Activated CD4-positive, alpha-beta T cell treated with anti-CD3 and anti-CD28 coated beads, Interleukin-2, Interleukin-4, amounts not matched to agents 100 ng/mL and 50 ng/mL, durations not matched to agents 16 hours and 8 hours (primary cell): Measurements from ENCODE around the gene EFCAB12.
"Not testable (repeated sequence)": the region's sequence is repeated elsewhere in the genome, so short reads cannot be mapped to it uniquely, and the experiment has no call there.

Experiments
- DNase-seq: peaks from one replicate; pipeline ENCODE4 v3.0.0-alpha.2; 2020; ENCODE audit warnings: low spot score

The EFCAB12 gene

DNA sequence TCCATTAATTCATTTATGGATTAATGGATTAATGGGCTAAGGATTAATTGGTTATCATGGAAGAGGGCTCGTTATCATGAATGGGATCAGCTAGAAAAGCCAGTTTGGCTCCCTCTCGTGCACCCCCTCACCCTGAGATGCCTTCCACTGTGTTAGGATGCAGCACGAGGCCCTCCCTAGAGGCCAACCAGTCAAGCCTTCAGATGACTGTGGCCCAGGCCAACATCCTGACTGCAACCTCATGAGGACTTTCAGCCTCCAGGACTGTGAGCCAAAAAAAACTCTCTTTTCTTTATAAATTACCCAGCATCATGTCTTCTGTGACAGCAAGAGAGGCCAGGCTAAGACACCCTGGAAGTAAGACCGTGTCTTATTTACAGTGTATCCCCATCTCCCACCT lies 9.0 kb downstream of the EFCAB12 start:
- no peak for DNase-seq

DNA sequence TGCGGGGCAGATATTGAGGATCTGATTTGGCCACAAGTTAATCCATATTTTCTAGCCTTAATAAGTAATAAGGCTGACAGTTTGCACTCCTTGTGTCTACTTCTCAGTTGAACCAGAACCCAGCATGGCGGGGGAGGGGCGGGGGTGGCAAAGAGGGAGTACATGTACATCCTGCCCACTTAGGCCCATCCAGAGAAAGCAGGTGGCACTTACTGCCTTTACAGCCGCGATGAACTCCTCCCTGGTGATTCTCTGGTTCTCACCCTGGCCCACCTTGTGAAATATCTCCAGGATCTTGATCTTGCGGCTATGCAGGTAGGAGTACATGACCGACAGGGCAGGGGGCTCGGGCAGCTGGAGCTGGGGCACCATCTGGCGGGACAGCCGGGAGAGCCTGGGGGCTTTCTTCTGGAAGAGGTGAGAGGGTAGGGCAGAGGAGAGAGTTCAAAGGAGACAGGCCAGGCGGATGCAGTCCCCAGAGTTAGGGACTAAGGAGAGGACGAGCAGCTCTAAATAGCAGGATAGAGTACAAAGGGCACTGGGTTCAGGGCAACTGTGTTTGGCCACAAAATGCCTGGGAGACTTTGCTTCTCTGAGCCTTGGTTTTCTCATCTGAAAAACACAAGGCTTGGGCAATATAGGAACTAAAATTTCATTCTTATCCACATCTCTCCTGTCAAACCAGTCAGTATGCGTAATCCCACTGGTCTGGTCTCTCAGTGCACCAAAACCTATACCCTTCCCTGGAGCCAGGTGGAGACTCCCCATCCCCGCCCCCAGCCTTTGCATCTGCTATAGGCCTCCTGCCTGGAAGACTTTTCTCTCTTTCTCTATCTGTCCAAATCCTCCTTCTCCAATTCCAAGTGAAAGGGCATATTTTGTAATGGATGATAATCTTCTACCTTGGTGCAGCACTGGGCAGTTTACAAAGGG lies 10.1 kb downstream of the EFCAB12 start:
- DNase-seq: no peak

DNA sequence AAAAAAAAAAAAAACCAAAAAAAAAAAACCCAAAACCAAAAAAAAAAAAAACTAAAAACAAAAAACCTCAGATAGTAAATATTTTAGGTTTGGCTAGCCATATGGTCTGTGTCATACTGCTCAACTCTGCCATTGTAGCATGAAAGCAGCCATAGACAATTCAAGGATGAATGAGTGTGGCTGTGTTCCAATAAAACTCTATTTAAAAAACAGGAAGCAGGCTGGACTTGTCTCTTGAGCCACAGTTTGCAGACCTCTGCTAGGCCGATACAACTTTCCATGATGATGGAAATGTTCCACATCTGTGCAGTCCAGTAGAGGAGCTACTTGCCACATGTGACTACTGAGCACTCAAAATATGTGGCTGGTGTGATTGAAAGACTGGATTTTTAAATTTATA lies 11.1 kb downstream of the EFCAB12 start:
- DNase-seq: no peak

DNA sequence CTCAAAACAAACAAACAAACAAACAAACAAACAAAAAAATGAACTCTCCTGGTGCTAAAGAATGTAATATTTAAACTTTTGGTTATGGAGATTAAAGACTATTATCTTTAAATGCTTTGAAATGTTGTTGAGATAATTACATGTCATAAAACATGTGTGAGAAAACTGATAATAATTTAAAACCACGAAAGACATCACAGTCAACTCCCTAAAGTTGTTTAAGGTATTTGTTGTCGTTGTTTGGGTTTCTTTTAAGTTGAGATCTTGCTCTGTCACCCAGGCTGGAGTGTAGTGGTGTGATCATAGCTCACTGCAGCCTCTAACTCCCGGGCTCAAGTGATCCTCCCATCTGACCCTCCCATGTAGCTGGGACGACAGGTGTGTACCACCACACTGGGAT lies 12.0 kb downstream of the EFCAB12 start:
- no peak for DNase-seq

DNA sequence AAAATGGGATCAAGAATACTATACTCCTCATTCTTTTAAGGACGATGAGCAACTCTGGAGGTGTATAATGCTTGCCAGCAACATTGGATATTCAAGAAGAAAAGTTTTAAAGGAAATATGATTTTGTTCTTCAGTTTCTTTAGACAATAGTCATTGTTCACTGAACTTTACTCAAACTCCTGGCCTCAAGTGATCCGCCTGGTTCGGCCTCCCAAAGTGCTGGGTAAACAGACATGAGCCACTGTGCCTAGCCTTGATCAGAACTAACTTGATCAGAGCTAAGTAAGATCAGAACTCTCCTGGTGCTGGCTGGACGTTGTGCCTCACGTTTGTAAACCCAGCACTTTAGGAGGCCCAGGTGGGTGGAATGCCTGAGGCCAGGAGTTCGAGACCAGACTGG lies 12.6 kb downstream of the EFCAB12 start:
- no peak for DNase-seq

DNA sequence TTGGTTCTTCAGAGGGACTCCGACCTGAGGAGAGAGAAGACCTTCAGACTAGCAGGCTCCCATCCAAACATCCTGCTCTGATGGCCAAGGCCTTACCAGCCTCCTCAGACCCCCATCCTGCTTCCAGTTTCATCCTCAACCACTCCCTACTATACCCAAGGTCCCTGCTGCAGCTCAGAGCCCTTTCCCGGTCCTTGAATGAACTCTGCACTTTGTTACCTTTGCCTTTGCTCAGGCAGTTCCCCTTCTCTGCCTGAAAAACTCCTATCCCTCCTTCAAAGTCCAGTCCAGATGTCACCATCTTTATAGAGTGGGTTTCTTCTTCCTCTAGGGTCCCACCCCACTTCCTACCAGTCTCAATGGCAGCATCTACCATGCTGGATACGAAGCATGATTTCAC lies 13.1 kb downstream of the EFCAB12 start:
- no peak for DNase-seq

DNA sequence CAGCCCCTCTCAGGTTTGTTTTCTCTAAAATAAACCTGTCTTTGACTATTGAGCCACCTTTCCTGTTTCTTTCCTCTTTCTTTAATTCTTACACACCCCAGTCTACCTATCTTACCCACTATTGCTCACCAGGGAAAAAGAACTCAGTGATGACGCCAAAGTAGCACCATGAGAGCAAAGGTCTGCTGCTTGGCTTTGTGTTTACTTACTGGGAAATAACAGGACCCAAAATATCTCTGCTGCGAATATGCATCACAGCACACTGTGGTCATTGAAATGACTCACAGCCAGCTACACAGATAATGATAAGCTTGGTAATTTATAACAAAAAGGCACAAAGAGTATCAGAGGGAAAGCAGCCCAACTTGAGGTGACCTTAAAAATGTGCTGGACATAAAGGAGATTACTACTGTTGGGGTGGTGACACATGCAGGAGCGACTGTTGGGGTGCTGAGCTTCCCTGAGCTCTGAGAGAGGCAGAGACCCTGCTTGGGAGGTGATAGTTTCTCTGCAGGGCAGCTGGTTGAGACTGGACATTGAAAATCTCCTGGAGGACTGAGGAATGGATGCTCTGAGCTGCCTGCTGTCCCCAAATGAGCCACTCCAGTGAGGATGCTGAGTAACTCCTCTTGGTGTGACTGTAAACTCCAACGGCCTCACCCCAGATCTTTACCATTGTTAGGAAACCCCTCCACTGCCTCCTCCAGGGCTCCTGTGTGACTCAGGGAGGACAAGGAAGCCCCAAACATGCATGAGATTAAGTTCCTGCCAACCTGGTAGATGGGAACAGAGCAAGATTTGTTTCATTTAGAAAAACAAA lies 14.5 kb downstream of the EFCAB12 start:
- no peak for DNase-seq

DNA sequence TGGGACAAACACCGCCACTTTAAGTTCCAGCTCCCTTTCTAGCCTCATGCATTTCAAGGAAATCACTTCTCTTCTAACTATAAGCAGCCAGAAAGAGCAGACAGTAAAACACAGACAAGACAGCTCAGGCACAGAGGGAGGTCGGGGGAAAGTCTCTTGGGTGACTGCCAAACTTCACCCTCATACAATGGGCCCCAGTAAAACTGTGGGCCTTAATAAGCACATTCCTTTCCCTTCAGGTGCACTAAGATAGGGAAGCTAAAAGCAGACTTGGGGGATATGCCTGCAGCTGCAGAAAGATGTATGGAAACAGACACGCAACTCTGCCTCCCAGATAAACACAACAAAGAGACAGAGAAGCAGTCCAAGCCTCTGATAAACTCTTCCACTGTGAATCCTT lies 15.2 kb downstream of the EFCAB12 start:
- not testable (repeated sequence) for DNase-seq

DNA sequence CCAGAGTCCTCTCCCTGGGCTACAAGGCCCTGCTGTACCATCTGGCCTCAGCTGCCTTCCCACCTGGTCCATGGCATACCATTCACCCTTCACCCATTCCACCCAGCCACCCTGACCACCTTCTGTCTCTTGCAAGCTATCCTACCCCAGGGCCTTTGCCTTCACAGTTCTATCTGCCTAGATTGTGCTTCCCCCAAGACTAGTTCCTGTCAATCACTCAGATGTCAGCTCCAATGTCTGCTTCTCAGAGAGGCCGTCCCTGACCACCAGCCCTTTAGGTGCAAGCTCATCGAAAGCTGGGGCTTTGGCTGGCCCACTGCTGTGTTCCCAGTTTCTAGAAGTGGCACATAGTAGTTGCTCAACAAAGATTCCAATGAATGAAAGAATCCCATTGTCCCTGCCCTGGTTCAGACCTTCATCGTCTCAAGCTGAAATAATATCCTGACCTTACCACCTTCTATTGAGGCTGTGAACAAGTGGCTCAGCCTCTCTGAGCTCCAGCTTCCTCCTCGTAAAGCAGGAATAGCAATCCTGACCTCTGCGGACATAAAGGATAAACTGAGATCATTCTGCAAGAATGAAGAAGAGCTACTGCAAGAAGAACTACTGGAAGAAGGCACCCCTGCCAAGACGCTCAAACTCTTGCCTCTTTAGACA lies 15.8 kb downstream of the EFCAB12 start:
- no peak for DNase-seq

DNA sequence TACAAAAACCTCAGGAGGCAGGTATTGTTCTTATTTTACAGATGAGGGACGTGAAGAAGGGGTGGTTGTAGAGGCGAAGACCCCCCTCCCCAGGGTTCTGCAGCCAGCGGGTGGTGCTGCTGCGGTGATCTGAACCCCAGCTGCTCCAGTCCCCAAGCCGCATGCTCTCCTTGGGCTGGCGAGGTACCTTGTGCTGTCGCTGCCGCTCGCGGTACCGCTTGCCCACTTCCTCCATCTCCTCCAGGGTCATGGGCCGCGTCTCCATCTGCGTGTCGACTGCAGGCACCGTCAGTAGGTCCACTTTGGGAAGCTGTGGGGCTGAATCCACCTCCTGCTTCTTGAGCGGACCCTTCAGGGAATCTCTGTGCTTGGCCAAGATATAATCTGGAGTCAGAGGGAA lies 17.5 kb downstream of the EFCAB12 start:
- DNase-seq: no peak

DNA sequence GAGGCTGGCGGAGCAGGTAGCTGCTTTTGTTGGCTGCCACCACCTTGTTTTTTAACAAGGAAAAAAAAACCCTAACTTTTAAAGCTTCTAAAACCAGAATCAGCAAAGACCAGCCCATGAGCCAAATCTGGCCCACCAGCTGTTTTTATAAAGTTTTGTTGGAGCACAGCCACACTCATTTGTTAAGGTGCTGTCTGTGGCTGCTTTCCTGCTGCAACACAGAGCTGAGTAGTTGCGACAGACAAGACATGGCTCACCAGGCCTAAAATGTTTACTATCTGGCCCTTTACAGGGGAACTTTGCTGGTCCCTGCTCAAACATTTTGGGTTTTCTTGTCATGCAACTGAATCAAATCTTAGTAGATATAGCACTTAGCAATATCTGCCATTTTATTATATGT lies 18.9 kb downstream of the EFCAB12 start:
- DNase-seq: no peak

DNA sequence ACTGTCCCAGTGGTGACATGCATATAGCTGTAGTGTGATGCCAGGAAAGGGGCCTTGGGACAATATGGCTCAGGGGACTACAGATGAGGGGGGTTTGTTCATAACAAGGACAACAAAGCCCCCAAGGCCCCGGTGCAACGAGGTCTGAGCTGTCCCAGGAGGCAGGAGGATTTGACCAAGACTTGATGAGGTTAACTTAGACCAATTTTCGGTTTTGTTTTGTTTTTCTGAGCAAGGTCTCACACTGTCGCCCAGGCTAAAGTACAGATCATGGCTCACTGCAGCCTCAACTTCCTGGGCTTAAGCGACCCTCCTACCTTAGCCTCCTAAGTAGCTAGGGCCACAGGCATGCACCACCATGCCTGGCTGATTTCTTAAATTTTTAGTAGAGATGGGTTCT lies 23.8 kb downstream of the EFCAB12 start:
- DNase-seq: no peak

DNA sequence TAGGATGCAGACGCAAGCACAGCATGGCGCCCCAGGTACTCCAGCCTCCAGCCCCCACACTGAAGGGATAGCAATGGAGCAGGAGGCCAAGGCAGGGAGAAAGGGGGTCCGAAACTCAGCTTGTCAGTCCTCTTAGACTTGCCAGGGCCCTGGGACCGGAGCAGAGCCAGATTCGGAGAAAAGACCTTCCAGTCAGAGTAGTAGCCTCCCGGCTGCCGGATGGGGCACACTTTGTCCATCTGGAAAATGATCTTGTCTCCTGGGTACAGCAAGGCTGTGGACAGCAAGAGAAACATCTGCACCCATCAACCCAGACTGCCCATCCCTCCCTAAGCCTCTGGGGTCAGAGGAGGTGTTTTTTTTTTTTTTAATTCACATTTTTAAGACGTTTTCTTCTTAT lies 24.3 kb downstream of the EFCAB12 start:
- DNase-seq: no peak

DNA sequence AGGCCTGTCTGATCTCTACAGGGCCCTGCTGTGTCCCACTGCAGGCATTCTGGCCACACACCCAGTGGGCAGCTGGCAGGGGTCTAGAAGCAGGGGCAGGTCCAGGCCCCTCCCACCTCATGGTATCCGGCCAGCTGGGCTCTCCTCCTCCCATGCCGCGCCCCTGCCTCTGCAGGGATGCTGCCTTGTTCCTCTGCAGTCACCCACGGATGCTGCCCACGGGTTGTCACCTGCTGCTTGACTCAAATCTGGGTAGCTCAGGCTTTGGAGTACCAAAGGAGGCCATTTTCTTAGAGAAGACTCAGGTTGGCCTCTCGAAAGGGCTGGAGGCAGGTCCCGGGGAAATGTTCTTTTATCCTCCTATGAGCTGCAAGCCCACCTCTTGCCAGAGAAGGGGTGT lies 25.0 kb downstream of the EFCAB12 start:
- DNase-seq: no peak

DNA sequence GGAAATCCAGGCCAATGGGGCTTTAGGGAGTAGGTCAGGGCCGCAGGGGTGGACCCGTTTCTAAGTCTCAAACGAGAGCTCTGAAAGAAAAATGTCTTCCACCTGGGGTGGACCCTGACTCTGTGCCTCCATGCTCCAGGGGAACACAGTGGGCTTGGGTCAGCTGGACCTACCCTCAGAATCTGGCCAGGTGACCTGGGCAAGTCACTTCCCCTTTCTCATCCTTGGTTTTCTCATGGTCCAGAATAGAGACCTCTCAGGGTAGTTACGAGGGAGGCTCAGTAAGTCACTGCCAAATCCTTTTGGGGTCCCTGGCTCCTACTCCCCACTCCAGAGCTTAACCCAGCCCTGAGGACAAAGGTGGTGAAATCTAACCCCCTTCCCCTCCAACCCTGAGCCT lies 25.8 kb downstream of the EFCAB12 start:
- DNase-seq: no peak

DNA sequence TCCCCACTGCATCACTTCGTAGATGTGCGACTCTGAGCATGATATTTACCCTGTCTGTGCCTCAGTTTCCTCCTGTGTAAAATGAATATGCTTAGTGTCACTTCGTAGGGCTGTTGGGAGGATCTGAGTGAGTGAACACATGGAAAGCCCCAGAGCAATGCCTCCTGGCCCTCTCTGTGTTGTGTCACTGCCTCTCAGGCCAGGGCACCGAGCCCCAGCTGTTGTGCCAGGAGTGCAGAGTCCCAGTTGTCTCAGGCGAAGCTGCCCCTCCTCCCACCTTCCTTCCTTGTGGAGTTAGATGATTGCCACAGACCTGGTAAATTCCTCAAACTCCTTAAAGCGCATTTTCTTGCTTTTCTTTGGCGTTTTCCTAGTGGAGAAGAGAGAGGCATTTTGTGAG lies 26.2 kb downstream of the EFCAB12 start:
- DNase-seq: no peak

DNA sequence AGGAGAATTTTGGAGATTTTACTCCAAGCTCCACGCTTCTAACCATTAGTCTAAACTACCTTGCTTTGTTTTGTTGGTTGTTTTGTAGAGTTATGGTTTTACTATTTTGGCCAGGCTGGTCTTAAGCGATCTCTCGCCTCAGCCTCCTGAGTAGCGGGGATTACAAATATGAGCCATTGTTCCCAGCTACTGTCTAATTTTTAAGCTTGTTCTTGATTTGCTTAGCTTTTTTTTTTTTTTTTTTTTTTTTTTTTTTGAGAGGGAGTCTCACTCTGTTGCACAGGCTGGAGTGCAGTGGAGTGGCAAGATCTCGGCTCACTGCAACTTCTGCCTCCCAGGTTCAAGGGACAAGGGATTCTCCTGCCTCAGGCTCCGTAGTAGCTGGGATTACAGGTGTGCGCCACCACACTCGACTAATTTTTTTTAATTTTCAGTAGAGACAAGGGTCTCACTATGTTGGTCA lies 28.5 kb downstream of the EFCAB12 start:
- no peak for DNase-seq

DNA sequence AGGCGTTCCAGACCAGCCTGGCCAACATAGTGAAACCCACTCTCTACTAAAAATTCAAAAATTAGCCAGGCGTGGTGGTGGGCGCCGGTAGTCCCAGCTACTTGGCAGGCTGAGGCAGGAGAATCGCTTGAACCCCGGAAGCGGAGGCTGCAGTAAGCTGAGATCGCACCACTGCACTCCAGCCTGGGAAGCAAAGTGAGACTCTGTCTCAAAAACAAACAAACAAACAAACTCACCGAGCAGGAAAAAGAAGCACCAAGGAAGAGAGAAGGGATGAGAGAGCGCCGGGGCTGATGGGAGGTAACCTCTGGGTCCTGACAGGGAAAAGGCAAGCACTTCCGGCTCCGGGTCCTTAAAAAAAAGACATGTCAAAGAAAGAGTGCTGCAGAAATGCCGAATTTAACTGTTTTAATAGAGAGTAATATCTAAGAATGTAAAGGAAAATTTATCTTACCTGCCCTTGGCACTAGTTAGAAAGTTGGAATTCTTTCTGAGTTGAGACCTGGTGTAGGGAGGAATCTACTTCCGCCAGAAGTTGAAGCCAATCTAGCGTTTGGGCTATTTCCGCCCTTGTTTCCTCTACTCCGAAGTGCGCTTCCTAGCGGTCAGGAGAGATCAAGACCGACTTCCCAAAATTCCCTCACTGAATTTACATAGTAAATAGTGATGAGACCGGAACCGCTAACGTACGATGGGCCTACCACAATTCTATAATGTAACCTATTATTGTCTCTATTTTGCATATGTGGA lies 29.1 kb downstream of the EFCAB12 start:
- DNase-seq: peak; percentile 88

DNA sequence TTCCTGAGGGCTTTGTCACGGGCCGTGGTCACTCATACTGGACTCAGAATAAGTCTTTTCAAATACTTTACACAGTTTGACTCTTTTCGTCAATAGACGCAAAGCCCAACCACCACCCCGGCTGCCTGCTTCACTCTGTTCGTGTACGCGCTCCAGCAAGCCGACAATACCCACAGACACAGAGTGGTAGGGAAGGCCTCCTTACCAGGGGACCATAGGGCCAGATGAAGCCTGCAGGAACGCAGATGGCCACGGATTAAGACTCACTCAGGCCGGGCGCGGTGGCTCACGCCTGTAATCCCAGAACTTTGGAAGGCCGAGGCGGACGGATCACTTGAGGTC lies 29.7 kb downstream of the EFCAB12 start:
- peak; percentile 10 for DNase-seq

DNA sequence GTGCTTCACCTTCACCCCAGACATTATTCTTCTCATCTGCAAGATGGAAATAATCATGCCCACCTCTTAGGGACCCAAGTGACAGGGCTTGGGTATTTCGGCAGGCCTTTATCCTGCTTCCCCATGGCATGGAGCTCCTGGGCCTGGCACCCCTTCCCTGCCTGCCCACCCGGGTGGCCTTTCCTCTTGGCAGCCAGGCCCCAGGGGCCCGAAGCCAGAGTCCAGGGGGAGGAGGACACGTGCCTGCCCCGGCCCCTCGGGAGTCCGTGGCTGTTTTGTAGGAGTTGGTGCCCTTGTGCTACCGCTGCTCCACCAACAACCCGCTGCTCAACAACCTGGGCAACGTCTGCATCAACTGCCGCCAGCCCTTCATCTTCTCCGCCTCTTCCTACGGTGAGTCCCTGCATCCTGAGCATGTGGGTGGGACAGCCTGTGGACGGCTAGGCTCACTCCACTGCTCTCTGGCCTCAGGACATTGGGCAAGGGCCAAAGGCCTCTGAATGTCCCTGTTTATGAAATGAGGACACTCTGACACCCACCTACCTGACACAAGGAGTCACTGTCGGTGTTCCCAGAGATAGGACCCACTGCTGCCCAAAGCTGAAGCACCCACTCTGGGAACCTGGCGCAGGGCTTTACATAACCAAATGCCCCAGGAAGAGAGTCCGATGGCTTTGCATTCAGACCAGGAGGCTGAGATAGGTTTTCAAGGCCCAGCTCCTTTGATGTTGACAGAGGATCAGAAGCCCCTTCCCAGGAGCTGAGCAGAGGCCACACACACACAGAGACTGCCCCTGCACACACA lies 34.5 kb downstream of the EFCAB12 start:
- not testable (repeated sequence) for DNase-seq

DNA sequence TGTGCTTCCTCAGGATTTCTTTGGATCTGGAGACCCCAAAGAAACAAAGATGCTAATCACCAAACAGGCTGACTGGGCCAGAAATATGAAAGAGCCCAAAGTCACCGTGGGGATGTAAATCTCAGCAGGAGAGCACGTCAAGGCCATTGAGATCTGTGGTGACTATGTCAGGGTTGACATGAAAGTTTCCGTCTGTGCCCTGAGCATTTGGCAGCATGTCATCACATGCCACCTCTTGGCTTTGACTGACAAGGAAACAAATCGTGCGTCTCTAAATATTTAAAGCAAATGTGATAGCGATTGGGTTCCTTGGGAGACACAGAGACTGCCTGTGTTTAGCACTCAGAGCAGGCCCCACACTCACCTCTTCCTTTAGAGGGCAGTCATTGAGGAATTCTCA lies 35.2 kb downstream of the EFCAB12 start:
- DNase-seq: no peak
